HG02588 (cell line): ENCODE measurements around the gene KRT7.

Source experiments
- ATAC-seq: cut with Tn5 transposase; IDR thresholded peaks from one replicate; pipeline ENCODE4 v1.9.1; 2021; ENCODE audit warnings: mild to moderate bottlenecking, moderate library complexity; ENCODE audit not compliant: unreplicated experiment

KRT7 gene

DNA sequence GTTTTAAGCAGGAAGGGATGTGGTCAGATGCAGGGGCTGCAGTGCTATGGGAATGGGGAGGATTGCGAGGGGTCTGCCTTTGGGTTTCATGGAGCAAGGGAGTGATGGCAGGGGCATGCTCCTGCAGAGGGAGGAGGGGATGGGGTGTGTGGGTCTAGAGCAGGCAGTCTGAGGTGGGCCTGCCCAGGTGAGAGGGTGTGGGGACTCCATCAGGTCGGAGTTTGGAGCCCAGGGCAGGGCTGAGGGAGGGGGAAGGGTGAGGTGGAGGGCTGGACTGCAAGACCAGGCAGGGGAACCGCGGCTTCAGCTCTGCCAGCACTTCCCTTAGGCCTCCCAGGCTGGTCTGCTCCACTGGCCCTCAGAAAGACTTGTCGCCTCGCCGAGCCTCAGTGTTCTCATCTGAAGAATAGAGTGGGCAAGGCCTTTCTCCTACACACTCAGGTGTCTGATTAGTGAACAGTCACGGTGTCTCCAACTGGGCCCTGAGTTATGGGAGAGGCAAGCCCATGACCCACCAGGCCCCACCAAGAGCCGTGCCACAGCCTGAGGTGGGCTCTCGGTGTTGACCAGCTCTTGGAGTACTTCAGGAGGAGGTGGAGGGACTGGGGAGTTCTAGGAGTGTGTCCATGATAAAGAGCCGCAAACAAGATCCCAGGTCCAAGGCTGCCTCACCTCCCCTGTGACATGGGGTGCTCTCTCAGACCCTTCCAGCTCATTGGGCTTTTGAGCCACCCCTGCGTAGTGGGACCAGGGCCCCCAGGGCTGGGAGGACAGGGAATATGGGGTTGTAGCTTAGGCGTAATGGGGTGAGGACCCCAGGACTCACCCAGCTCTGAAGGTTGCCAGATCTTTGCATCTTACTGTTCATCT is 21.1 kb upstream of the KRT7 start:
- ATAC-seq, result no peak

DNA sequence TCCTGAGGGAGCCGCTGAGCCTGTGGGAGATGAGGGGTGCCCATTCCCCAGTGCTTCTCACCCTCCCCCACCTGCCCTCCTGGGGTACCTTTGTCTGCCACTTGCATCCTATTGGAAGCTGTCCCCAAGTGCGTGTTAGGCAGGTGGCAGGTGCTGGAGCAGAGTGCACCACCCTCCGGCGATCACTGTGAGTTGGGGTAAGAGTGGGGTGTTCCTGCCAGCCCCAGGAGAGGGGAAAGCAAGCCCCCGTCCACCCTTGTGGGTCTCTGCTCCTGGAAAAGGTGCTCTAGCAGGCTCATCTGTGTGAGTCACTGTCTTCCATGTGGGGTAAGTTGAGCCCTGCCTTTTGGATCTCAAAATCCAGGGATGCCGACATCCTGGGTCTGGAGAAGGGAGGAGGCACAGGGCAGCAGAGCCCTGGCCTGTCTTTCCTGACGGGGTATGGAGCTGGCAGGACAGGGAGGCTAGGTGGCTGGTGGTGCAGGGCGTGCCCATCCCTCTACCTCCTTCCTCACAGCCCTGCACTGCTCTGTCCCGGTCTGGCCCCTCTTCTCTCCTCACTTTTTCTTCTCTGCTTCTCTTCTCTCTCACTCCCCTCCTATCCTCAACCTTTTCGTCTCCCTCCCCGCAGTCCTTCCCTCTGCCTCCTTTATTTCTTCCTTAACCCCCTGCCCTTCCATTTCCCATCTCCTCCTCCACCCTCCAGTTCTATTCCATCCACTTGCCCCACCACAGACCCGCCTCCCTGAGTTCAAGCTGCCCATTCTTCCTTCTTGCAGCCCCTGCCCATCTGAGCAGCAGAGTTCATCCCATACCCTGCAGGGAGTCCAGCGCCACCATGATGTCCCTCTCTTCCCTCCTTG is 20.1 kb upstream of the KRT7 start:
- ATAC-seq, result no peak

DNA sequence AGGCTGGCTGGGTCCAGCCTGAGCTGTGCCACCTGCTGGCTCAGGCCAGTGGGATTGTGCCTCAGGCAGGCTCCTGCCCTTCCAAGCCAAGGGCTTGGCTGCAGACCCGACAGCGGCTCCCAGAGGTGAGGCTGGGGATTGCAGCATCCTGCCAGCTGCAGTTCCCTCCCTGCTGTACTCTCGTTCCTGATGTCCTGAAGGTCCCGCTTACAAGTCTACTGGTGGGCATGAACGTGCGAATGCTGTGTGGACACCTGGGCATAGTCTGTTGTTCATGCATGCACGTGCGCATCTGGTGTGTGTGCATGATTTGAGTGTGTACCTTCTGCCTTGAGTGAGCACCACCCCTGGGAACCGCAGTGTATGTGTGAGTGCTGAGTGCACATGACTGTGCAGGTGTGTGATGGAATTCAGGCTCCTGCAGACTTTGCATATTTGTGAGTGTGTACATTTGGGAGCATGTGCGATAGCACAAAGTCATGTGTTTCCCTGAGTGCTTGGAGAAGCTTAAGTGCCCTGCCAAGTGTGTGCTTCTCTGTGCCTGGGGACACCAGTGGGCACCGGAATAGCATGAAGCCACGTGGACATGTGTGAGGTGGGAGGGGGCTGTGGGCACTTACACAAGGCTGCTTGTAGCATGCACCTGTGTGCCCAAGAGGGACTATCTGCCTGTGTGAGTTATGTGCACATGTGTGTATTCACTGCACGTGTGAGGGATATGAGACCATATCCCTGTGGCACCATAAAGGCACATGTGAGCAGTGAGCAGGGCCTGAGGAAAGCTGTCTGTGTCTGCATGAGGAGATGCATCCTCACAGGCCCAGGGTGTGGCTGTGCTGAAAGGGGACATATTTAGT is 19.3 kb upstream of the KRT7 start:
- ATAC-seq, result no peak

GRCh38 chr12:52214421-52214802 is 18.6 kb upstream of the KRT7 start:
- no peak for ATAC-seq

GRCh38 chr12:52215587-52216031 is 17.4 kb upstream of the KRT7 start:
- no peak for ATAC-seq

GRCh38 chr12:52216100-52216499 is 16.9 kb upstream of the KRT7 start:
- no peak for ATAC-seq

GRCh38 chr12:52216807-52217206 is 16.2 kb upstream of the KRT7 start:
- ATAC-seq, result no peak

- ATAC-seq, result no peak
Measured at GRCh38 chr12:52217223-52217622, 15.8 kb upstream of the KRT7 start.

- no peak for ATAC-seq
Measured at GRCh38 chr12:52218001-52218400, 15.0 kb upstream of the KRT7 start.

DNA sequence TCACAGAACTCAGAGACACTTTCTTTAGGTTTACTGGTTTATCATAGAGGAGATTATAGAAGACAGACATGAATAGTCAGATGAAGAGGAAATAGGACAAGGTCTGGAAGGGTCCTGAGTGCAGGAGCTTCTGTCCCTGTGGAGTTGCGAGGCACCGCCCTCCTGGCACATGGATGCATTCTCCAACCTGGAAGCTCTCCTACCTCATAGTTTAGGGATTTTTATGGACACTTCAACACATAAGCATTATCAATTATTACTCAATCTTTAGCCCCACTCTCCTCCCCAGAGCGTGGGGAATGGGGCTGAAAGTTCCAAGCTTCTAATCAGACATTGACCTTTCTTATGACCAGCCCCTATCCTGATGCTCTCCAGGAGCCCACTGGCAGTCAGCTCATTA is 12.6 kb upstream of the KRT7 start:
- no peak for ATAC-seq

DNA sequence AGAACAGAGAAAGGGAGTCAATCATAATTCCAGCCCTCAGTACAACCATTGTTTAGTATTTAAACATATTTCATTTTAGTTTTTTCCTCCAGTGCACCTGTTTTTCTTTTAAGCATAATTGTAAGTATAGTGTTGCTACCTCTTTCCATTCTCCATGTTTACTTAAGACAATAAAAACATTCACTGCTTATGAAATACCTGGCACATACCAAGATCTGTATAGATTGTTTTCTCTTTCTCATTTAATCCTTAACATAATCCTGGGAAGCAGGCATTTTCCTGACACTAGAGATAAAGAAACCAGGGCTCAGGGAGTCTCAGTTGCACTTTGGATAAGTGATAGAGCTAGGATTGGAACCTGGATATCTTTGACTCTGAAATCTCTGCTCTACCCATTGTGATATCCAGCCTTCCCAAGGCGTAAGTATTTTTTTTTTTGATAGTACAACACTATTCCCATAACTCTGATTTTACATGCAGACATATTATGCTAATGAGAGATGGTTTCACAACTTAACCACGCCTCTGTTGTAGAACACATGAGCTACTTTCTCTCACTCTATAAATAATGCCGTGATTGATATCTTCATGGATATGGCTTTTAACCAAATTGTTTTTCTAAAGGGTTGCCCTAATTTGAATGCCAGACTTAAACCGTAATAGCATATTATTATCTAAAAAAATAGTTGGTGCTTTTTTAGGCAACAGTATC is 11.8 kb upstream of the KRT7 start:
- ATAC-seq, result no peak

DNA sequence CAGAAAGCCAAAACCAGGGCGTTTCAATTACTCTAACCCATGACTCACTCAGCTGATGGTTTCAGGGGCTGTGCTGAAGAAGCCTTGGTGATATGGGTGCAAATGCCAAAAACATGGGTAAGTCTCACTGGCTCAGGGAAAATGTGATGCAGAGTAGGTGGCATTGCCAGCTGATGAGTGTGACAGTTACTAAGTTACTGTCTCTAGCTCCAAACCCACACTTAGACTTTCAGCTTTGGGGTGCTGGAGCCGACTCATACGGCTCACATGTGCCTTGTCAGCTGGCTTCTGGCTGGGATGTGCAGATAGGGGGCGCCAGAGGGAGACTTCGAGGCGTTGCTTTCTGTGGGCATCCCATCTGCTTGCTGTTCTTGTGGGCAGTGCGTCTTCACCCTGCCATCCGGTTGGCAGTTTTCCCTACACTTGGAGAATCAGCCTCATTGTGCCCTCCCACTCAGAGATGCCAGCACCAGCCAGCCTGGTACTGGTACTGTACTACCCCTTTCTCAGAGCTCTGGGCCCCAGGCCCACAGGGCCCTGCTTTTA is 11.1 kb upstream of the KRT7 start:
- ATAC-seq, result no peak

DNA sequence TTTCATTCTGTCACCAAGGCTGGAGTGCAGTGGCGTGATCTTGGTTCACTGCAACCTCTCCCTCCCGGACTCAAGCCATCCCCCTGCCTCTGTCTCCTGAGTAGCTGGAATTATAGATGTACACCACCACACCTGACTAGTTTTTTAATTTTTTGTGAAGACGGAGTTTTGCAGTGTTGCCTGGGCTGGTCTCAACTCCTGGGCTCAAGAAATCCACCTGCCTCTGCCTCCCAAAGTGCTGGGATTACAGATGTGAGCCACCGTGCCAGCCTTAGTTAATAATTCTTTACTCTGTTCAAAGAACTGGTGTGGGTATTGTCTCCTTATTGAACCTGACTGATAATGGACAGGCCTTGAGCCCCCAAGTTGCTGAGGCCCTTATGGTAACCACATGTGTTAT is 10.4 kb upstream of the KRT7 start:
- ATAC-seq, result no peak

DNA sequence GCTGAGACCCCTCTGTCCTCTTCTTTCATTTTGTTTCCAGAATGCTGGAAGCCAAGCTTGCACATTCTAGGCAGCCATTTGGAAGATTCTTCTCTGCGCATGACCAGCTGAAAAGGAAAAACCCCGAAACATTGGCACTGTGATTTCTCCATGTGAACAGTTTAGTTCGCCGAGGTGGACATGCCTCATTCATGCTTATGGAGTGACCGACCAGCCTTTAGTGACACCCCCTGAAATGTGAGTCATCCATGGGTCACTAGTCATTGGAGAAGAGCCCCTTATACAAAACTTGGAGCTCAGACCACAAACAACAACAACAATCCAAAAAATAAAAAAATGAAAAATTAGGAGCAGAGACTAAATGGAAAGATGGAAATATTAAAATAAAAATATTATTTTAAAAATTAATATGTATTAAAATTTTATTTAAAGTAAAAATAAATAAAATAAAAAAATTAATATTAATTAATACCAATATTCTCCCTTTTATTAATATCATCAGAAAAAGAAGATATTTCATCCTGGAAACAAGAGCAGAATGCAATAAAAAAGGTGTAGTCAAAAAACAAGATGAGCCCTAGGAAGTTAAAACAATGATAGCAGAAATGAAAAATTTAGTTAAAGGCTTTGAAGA is 9.5 kb upstream of the KRT7 start:
- no peak for ATAC-seq

- no peak for ATAC-seq
Measured at GRCh38 chr12:52224151-52224550, 8.9 kb upstream of the KRT7 start.

GRCh38 chr12:52225752-52226151 is 7.3 kb upstream of the KRT7 start:
- no peak for ATAC-seq

DNA sequence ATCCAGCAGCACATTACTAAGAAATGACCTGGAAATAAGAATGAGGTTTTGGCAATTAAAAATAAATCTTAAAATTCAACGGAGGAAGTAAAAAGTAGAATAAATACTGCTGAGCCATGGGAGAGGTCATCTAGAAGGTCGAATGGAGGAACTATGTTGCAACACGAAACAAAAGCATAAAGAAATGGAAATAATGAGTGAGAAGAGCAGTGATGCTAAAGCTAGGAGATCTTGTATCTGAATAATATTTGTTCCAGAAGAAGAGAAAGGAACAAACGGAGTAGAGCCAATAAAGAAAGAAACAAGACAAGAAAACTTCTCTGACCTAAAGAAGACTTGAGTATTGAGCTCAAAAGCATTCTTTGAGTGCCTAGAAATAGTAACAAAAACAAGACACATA is 6.6 kb upstream of the KRT7 start:
- no peak for ATAC-seq

DNA sequence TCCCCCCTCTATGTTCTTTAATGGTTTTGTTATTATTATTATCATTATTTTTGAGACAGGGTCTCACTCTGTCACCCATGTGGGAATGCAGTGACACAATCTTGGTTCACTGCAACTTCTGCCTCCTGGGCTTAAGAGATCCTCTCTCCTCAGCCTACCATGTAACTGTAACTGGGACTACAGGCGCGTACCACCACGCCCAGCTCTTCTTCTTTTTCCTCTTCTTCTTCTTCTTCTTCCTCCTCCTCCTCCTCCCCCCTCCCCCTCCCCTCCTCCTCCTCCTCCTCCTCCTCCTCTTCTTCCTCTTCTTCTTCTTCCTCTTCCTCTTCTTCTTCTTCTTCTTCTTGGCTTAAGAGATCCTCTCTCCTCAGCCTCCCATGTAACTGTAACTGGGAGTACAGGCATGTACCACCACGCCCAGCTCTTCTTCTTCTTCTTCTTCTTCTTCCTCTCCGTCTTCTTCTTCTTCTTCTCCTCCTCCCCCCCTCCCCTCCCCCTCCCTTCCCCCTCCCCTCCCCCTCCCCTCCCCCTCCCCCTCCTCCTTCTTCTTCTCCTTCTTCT is 5.4 kb upstream of the KRT7 start:
- ATAC-seq, result no peak

DNA sequence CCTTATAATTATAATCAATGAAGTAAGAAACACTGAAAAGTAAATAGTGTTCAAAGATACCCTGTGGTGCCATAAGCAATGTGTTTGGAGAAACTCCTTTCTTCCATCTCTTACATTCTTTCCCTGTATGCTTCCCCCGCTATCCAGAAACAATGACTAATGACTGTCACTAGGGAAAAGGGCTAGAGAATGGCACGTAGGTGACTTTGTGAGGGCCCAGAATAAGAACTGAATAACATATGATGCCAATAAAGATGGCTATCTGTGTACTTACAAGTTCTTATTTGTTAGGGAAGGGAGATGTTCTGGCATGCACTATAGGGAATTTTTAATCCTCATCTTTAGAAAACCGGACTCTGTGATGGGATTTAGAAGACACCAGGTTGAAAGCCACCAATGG is 4.7 kb upstream of the KRT7 start:
- no peak for ATAC-seq
